Esophagus muscularis mucosa (tissue), 4 donors: ENCODE data around the gene NUP85. TPM values are rescaled to one million over a fixed set of nuclear protein-coding genes. Genes with fewer than 3 reads are reported as not detected.
"Not testable (repeated sequence)": the region's sequence is repeated elsewhere in the genome, so short reads cannot be mapped to it uniquely, and the experiment has no call there.

Experiments used
- DNase-seq: peaks from one replicate; pipeline ENCODE4 v3.0.0-alpha.2; 2017; ENCODE audit errors: extremely low spot score
- H3K27ac ChIP-seq, 4 donors: fragments of 200-600 bp; sonication (generic); replicated peaks in 1 of 4; 1 replicate in 3 of 4; 2 replicates in 1 of 4; pipeline ENCODE4 v1.5.1; 2016 to 2019; ENCODE audit warnings: mild to moderate bottlenecking in 1 of 4
- H3K27me3 ChIP-seq, 4 donors: fragments of 200-600 bp; sonication (generic); one replicate each; pipeline versions ENCODE4 v1.5.1 to v1.6.0; 2016 to 2019
- H3K36me3 ChIP-seq, 4 donors: fragments of 200-600 bp; sonication (generic); one replicate each; pipeline ENCODE4 v1.5.1; 2016 to 2019
- H3K4me1 ChIP-seq, 4 donors: fragments of 200-600 bp; sonication (generic); one replicate each; pipeline ENCODE4 v1.5.1; 2016 to 2019
- H3K4me3 ChIP-seq, 4 donors: fragments of 200-600 bp; sonication (generic); 1 replicate in 2 of 4; 2 replicates in 2 of 4; pipeline ENCODE4 v1.5.1; 2016 to 2019; ENCODE audit warnings: mild to moderate bottlenecking in 4 of 4, moderate library complexity in 1 of 4
- H3K9me3 ChIP-seq, 4 donors: fragments of 200-600 bp; sonication (generic); 1 replicate in 3 of 4; 2 replicates in 1 of 4; pipeline ENCODE4 v1.5.1; 2016 to 2019
- CTCF ChIP-seq, 3 experiments: fragments of 200-600 bp in 2 of 3; fragments of 450-650 bp in 1 of 3; sonication (generic) in 2 of 3; IDR thresholded peaks; one replicate each; pipeline ENCODE4 v1.5.1; 2017 to 2019; ENCODE audit warnings: antibody characterized with exemption in 3 of 3, mild to moderate bottlenecking in 2 of 3, moderate library complexity in 1 of 3
- EP300 ChIP-seq: sonication (generic); formaldehyde crosslinking; IDR thresholded peaks from one replicate; pipeline ENCODE4 v1.6.1; 2017; ENCODE audit warnings: antibody characterized with exemption
- POLR2A ChIP-seq: fragments of 450-650 bp; IDR thresholded peaks from one replicate; pipeline ENCODE4 v1.6.1; 2017; ENCODE audit warnings: antibody characterized with exemption, moderate library complexity, mild to moderate bottlenecking, low read depth
- POLR2AphosphoS5 ChIP-seq, 2 donors: sonication (generic); formaldehyde crosslinking; IDR thresholded peaks; one replicate each; pipeline ENCODE4 v1.6.1; 2017; ENCODE audit warnings: antibody characterized with exemption in 2 of 2
- WGBS: methylation state at CpG from one replicate; pipeline ENCODE4 v1.1.5; 2018; 5-methylcytosine and 5-hydroxymethylcytosine counted together
- intact Hi-C: fragments of 100-400 bp; cut with DNase I; formaldehyde crosslinking; loops from one replicate; pipeline ENCODE4 v1.15.1; 2023
- total RNA-seq, 4 donors: library from RNA; depleted of rRNA; stranded (reverse); fragments of >200 nt; gene quantifications; one replicate each; pipeline versions ENCODE4 v1.1.0 to v1.2.1, GENCODE V29; 2016

NUP85 gene
- total RNA-seq, 4 donors from 2014 or later: 20.4 to 32.4 (median 23.3) TPM

GRCh38 chr17:75191584-75191983 is 13.9 kb upstream of the NUP85 start:
- no peak for DNase-seq
- intact Hi-C loops: no loop called here
- WGBS: 60% methylated on average over 4 of the region's 4 CpGs
- no peaks in the 10 kb centered on the region for H3K36me3 ChIP-seq
- H3K27me3 ChIP-seq: peaks cover 0 to 5% (median 0%) of the 10 kb centered on the region in 4 donors
- no peak overlapping the region for H3K4me3 ChIP-seq
- no peak for TF ChIP-seq POLR2AphosphoS5 (IDR thresholded peaks at IDR 0.05)
- no peak for TF ChIP-seq POLR2A
- no peak for TF ChIP-seq EP300
- TF ChIP-seq CTCF (IDR thresholded peaks at IDR 0.05): no peak
- no peak overlapping the region for H3K27ac ChIP-seq
- no peaks in the 10 kb centered on the region for H3K9me3 ChIP-seq
- H3K4me1 ChIP-seq: no peaks in the 10 kb centered on the region

- DNase-seq: no peak
- H3K27ac ChIP-seq: no peak overlapping the region
- H3K4me3 ChIP-seq: no peak overlapping the region
- no peak for TF ChIP-seq CTCF (IDR thresholded peaks at IDR 0.05)
- TF ChIP-seq POLR2AphosphoS5 (IDR thresholded peaks at IDR 0.05): no peak
- no peak for TF ChIP-seq POLR2A
- no peak for TF ChIP-seq EP300
- no peaks in the 10 kb centered on the region for H3K36me3 ChIP-seq
- intact Hi-C loops: no loop called here
- no peaks in the 10 kb centered on the region for H3K9me3 ChIP-seq
- WGBS: 83% methylated on average over 4 of the region's 5 CpGs
- H3K27me3 ChIP-seq: no peaks in the 10 kb centered on the region
- no peaks in the 10 kb centered on the region for H3K4me1 ChIP-seq
These were observed 10.6 kb upstream of the NUP85 start for GRCh38 chr17:75194879-75195278.

GRCh38 chr17:75199886-75200618 is 5.4 kb upstream of the NUP85 start:
- intact Hi-C loops: loop anchor here (5.0 kb wide), 1 partner anchor 138 kb away; no protein-coding TSS in a partner anchor
- TF ChIP-seq CTCF (IDR thresholded peaks at IDR 0.05): no peak
- H3K4me1 ChIP-seq: peaks cover 6 to 10% (median 8%) of the 10 kb centered on the region in 4 donors
- 95% methylated on average over 6 of the region's 6 CpGs for WGBS
- no peak for DNase-seq
- no peaks in the 10 kb centered on the region for H3K36me3 ChIP-seq
- H3K27me3 ChIP-seq: no peaks in the 10 kb centered on the region
- H3K4me3 ChIP-seq: no peak overlapping the region
- H3K9me3 ChIP-seq: no peaks in the 10 kb centered on the region
- no peak overlapping the region for H3K27ac ChIP-seq

GRCh38 chr17:75205793-75206163 is 299 bp downstream of the NUP85 start:
- Histone ChIP-seq H3K27me3 (no peaks in the 10 kb centered on the region), H3K9me3 (no peaks in the 10 kb centered on the region), H3K27ac (peak overlapping the region; percentile 90 to 95 (median 94)), H3K4me3 (peak overlapping the region; percentile 71 to 91 (median 82)), H3K4me1 (peaks cover 19 to 36% (median 28%) of the 10 kb centered on the region in 4 donors), H3K36me3 (peaks cover 10 to 25% (median 20%) of the 10 kb centered on the region in 4 donors)
- under 1% methylated on average over 20 of the region's 22 CpGs for WGBS
- DNase-seq: no peak
- intact Hi-C loops: loop anchor here (2.0 kb wide), 1 partner anchor 91 kb away; no protein-coding TSS in a partner anchor
- TF ChIP-seq POLR2A (no peak), EP300 (no peak), CTCF (IDR thresholded peaks at IDR 0.05) (no peak), POLR2AphosphoS5 (IDR thresholded peaks at IDR 0.05) (no peak)

GRCh38 chr17:75207050-75207407 is 1.6 kb downstream of the NUP85 start:
- intact Hi-C loops, H3K27me3 ChIP-seq, H3K27ac ChIP-seq, H3K9me3 ChIP-seq, DNase-seq: not testable (repeated sequence)
- Histone ChIP-seq H3K4me1 (peaks cover 19 to 36% (median 28%) of the 10 kb centered on the region in 4 donors), H3K4me3 (peak overlapping the region in 3 of 4 donors; percentile 75 to 91 (median 88)), H3K36me3 (peaks cover 21 to 37% (median 29%) of the 10 kb centered on the region in 4 donors)
- WGBS: 81% methylated on average over 8 of the region's 8 CpGs
